WTC11 (cell line): ENCODE results near the gene SPINK8.

Experiments used
- JUN ChIP-seq: sonication (generic); formaldehyde crosslinking; IDR thresholded peaks from 2 replicates; pipeline ENCODE4 v1.8.0; 2023; ENCODE audit warnings: mild to moderate bottlenecking, missing genetic modification reagents
- NFYB ChIP-seq: sonication (generic); formaldehyde crosslinking; conservative IDR thresholded peaks from 2 replicates; pipeline ENCODE4 v1.8.0; 2022; ENCODE audit warnings: low read depth, missing genetic modification reagents
- NR1H2 ChIP-seq: sonication (generic); formaldehyde crosslinking; IDR thresholded peaks from 2 replicates; pipeline ENCODE4 v1.9.0; 2021; ENCODE audit warnings: mild to moderate bottlenecking, moderate library complexity, missing genetic modification reagents
- ZNF263 ChIP-seq: sonication (generic); formaldehyde crosslinking; IDR thresholded peaks from 2 replicates; pipeline ENCODE4 v1.8.1; 2022; ENCODE audit warnings: low read depth, mild to moderate bottlenecking, moderate library complexity, missing genetic modification reagents
- TF ChIP-seq, protein P1 (sequence below): sonication (generic); formaldehyde crosslinking; IDR thresholded peaks from 2 replicates; pipeline ENCODE4 v1.8.0; 2022; ENCODE audit warnings: mild to moderate bottlenecking, missing genetic modification reagents
- TF ChIP-seq, protein P2 (sequence below): fragments of 200-600 bp; IDR thresholded peaks from 2 replicates; pipeline ENCODE4 v1.8.0; 2022; ENCODE audit warnings: antibody characterized with exemption

DNA sequence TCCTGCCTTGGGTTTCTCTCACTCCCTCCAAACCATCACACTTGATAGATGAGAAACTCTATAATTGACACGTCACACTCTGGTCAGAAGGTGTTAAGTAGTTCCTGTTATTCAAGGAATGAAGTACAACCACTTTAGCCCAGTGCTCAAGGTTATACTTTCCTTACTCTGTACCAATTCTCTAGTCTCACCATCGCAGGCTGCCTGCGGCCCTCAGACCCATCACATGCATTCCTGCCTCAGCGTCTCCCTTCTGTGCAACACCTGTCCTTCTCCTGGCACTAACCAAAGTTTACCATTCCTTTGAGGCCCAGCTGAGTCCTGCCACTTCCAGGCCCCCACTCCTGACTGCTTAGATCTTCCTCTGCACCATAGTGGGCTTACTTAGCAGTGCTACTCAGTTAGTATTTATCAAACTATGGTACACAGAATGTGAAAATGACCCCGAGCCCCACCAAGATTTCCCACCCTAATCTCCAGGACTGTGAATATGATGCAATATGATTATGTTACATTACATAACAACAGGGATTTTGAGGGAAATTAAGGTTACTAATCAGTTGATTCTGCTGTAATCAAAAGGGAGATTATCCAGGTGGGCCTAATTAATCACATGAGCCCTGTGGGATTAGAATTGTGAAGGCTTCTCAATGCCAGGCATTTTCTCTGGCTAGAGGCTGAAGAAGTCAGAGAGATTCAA, 36.2 kb downstream of the SPINK8 start:
- no peak for TF ChIP-seq ZNF263
- TF ChIP-seq, protein P1, sequence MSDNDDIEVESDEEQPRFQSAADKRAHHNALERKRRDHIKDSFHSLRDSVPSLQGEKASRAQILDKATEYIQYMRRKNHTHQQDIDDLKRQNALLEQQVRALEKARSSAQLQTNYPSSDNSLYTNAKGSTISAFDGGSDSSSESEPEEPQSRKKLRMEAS (CRISPR knock-in tag) = no peak
- TF ChIP-seq NR1H2 (CRISPR knock-in tag) = no peak
- TF ChIP-seq, protein P2, sequence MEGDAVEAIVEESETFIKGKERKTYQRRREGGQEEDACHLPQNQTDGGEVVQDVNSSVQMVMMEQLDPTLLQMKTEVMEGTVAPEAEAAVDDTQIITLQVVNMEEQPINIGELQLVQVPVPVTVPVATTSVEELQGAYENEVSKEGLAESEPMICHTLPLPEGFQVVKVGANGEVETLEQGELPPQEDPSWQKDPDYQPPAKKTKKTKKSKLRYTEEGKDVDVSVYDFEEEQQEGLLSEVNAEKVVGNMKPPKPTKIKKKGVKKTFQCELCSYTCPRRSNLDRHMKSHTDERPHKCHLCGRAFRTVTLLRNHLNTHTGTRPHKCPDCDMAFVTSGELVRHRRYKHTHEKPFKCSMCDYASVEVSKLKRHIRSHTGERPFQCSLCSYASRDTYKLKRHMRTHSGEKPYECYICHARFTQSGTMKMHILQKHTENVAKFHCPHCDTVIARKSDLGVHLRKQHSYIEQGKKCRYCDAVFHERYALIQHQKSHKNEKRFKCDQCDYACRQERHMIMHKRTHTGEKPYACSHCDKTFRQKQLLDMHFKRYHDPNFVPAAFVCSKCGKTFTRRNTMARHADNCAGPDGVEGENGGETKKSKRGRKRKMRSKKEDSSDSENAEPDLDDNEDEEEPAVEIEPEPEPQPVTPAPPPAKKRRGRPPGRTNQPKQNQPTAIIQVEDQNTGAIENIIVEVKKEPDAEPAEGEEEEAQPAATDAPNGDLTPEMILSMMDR = no peak
- TF ChIP-seq NFYB (CRISPR knock-in tag) = no peak
- no peak for TF ChIP-seq JUN (CRISPR knock-in tag)
